Measurements from ENCODE around the gene FAM181A.

DNA sequence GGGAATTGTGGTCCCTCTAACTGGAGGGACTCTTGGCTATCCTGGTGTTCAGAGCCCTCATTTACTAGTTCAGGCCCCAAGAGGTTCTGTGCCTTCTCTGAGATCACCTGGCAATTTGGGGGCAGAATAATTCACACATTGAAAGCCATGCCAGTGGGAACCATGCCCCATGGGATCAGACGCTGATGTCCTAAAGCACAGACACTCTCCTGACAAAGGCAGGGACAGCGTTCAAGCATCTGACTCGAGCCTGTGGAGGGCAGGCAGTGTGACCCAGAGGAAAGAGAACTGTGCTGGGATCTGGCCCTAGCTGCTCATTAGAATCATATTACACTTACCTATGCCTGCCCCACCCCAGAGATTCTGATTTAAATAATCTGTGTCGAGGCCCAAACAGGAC is 51.6 kb downstream of the FAM181A start:
- no peak for TF ChIP-seq GATA2 (IDR thresholded peaks at IDR 0.05; ENCODE audit: low read depth, low read length)
- TF ChIP-seq GATA3 (IDR thresholded peaks at IDR 0.05; ENCODE audit: low read depth, low read length): no peak
